WTC11 (cell line): Measurements from ENCODE around the gene CHERP. TPM values are rescaled to one million over a fixed set of nuclear protein-coding genes. Genes with fewer than 3 reads are reported as not detected.

Experiments
- ATAC-seq: fragments of 200-7000 bp; cut with Tn5 transposase; 2 replicates; pipeline ENCODE4 v1.10.0; 2021; ENCODE audit warnings: mild to moderate bottlenecking, moderate library complexity
- CTCF ChIA-PET: fragments of 300-600 bp; sonication (Branson Sonifier 250); formaldehyde crosslinking; loops from one replicate; lab custom pipeline; 2021; ENCODE audit warnings: antibody characterized with exemption; lab: Charles Lee
- POLR2A ChIA-PET: fragments of 350-600 bp; sonication (Branson Sonifier 250); formaldehyde crosslinking; loops from one replicate; lab custom pipeline; 2021; ENCODE audit warnings: antibody characterized with exemption; lab: Charles Lee
- DNase-seq: peaks from one replicate; pipeline ENCODE4 v3.0.0; 2021; ENCODE audit warnings: low spot score
- H3K27ac Mint-ChIP-seq: 2 replicates; pipeline ENCODE4 v1.8.0; 2021; ENCODE audit warnings: mixed read lengths
- H3K27me3 Mint-ChIP-seq: 2 replicates; pipeline ENCODE4 v1.8.0; 2021; ENCODE audit warnings: low read depth, mild to moderate bottlenecking, moderate library complexity, mixed read lengths
- H3K36me3 Mint-ChIP-seq: 2 replicates; pipeline ENCODE4 v1.8.0; 2021; ENCODE audit warnings: mixed read lengths
- H3K4me1 Mint-ChIP-seq: 2 replicates; pipeline ENCODE4 v1.8.0; 2022; ENCODE audit warnings: mixed read lengths
- H3K4me3 Mint-ChIP-seq: 2 replicates; pipeline ENCODE4 v1.8.0; 2021; ENCODE audit warnings: mild to moderate bottlenecking, moderate library complexity, mixed read lengths
- H3K9me3 Mint-ChIP-seq: 2 replicates; pipeline ENCODE4 v1.8.0; 2021; ENCODE audit warnings: mixed read lengths
- ATF1 ChIP-seq: sonication (generic); formaldehyde crosslinking; IDR thresholded peaks from 2 replicates; pipeline ENCODE4 v1.8.1; 2023; ENCODE audit warnings: mild to moderate bottlenecking, moderate library complexity, missing genetic modification reagents
- ATF2 ChIP-seq: sonication (generic); formaldehyde crosslinking; IDR thresholded peaks from 2 replicates; pipeline ENCODE4 v1.8.1; 2022; ENCODE audit warnings: low read depth, missing genetic modification reagents, borderline replicate concordance
- CBFB ChIP-seq: sonication (generic); formaldehyde crosslinking; IDR thresholded peaks from 2 replicates; pipeline ENCODE4 v1.8.1; 2022; ENCODE audit warnings: mild to moderate bottlenecking, low read depth, missing genetic modification reagents
- CTCF ChIP-seq: fragments of 200-600 bp; IDR thresholded peaks from 2 replicates; pipeline ENCODE4 v1.8.0; 2022; ENCODE audit warnings: antibody characterized with exemption
- E2F4 ChIP-seq: sonication (generic); formaldehyde crosslinking; IDR thresholded peaks from 2 replicates; pipeline ENCODE4 v1.8.1; 2022; ENCODE audit warnings: low read depth, mild to moderate bottlenecking, moderate library complexity, missing genetic modification reagents, borderline replicate concordance
- ELF4 ChIP-seq: sonication (generic); formaldehyde crosslinking; IDR thresholded peaks from 2 replicates; pipeline ENCODE4 v1.8.1; 2022; ENCODE audit warnings: low read depth, mild to moderate bottlenecking, moderate library complexity, missing genetic modification reagents
- FOXJ3 ChIP-seq: sonication (generic); formaldehyde crosslinking; IDR thresholded peaks from 2 replicates; pipeline ENCODE4 v1.9.0; 2021; ENCODE audit warnings: missing genetic modification reagents, mild to moderate bottlenecking, borderline replicate concordance
- FOXP4 ChIP-seq: sonication (generic); formaldehyde crosslinking; IDR thresholded peaks from 2 replicates; pipeline ENCODE4 v1.8.0; 2022; ENCODE audit warnings: mild to moderate bottlenecking, missing genetic modification reagents
- NR1H2 ChIP-seq: sonication (generic); formaldehyde crosslinking; IDR thresholded peaks from 2 replicates; pipeline ENCODE4 v1.9.0; 2021; ENCODE audit warnings: mild to moderate bottlenecking, moderate library complexity, missing genetic modification reagents
- NR2C2 ChIP-seq: sonication (generic); formaldehyde crosslinking; IDR thresholded peaks from 2 replicates; pipeline ENCODE4 v1.8.0; 2022; ENCODE audit warnings: mild to moderate bottlenecking, missing genetic modification reagents
- RELA ChIP-seq: sonication (generic); formaldehyde crosslinking; IDR thresholded peaks from 2 replicates; pipeline ENCODE4 v1.8.1; 2022; ENCODE audit warnings: missing genetic modification reagents, mild to moderate bottlenecking, borderline replicate concordance
- RORB ChIP-seq: fragments of 250-450 bp; sonication (Bioruptor Pico); IDR thresholded peaks from 2 replicates; pipeline ENCODE4 v1.9.0; 2021; ENCODE audit warnings: mild to moderate bottlenecking
- SMAD4 ChIP-seq: sonication (generic); formaldehyde crosslinking; IDR thresholded peaks from 2 replicates; pipeline ENCODE4 v1.8.0; 2022; ENCODE audit warnings: mild to moderate bottlenecking, missing genetic modification reagents
- TEAD1 ChIP-seq: sonication (generic); formaldehyde crosslinking; IDR thresholded peaks from 2 replicates; pipeline ENCODE4 v1.8.0; 2022; ENCODE audit warnings: mild to moderate bottlenecking, missing genetic modification reagents
- ZBTB43 ChIP-seq: sonication (generic); formaldehyde crosslinking; IDR thresholded peaks from 2 replicates; pipeline ENCODE4 v1.8.1; 2023; ENCODE audit warnings: mild to moderate bottlenecking, missing genetic modification reagents
- ZNF121 ChIP-seq: sonication (generic); formaldehyde crosslinking; IDR thresholded peaks from 2 replicates; pipeline ENCODE4 v1.8.0; 2023; ENCODE audit warnings: missing genetic modification reagents
- ZNF219 ChIP-seq: sonication (generic); formaldehyde crosslinking; IDR thresholded peaks from 2 replicates; pipeline ENCODE4 v1.8.0; 2023; ENCODE audit warnings: missing genetic modification reagents, mild to moderate bottlenecking, borderline replicate concordance
- ZNF232 ChIP-seq: sonication (generic); formaldehyde crosslinking; IDR thresholded peaks from 2 replicates; pipeline ENCODE4 v1.8.0; 2022; ENCODE audit warnings: mild to moderate bottlenecking, missing genetic modification reagents
- ZNF263 ChIP-seq: sonication (generic); formaldehyde crosslinking; IDR thresholded peaks from 2 replicates; pipeline ENCODE4 v1.8.1; 2022; ENCODE audit warnings: low read depth, mild to moderate bottlenecking, moderate library complexity, missing genetic modification reagents
- ZNF281 ChIP-seq: sonication (generic); formaldehyde crosslinking; IDR thresholded peaks from 2 replicates; pipeline ENCODE4 v1.8.0; 2023; ENCODE audit warnings: mild to moderate bottlenecking, missing genetic modification reagents
- ZNF416 ChIP-seq: fragments of 250-450 bp; sonication (Bioruptor Pico); IDR thresholded peaks from 2 replicates; pipeline ENCODE4 v1.9.0; 2021; ENCODE audit warnings: mild to moderate bottlenecking, inconsistent platforms
- ZSCAN18 ChIP-seq: fragments of 250-450 bp; sonication (Bioruptor Pico); IDR thresholded peaks from 2 replicates; pipeline ENCODE4 v2.1.2; 2022; ENCODE audit warnings: mild to moderate bottlenecking, moderate library complexity
- total RNA-seq: library from RNA; stranded (reverse); gene quantifications from 3 replicates; pipeline ENCODE4 v1.2.3, GENCODE V29; 2021

The CHERP gene
- total RNA-seq, 1 experiment from 2014 or later, result 98.7 TPM

- Mint-ChIP-seq H3K4me3 (no peak overlapping the region), H3K36me3 (peaks cover 60% of the 10 kb centered on the region), H3K4me1 (no peaks in the 10 kb centered on the region), H3K27me3 (no peaks in the 10 kb centered on the region), H3K27ac (no peak overlapping the region), H3K9me3 (no peaks in the 10 kb centered on the region)
- DNase-seq, result peak; percentile 59
- peak; percentile 74 for ATAC-seq
- ChIA-PET POLR2A (interaction anchor here (0.5 kb wide), 1 partner anchor 87 kb away, joined by 3 read pairs; no protein-coding TSS in a partner anchor), CTCF (interaction anchor here (0.6 to 1.7 kb wide), 4 partner anchors 9 to 87 kb away, joined by 3 read pairs; partner anchors contain the start of gene C19orf44)
- no peak for TF ChIP-seq CBFB (CRISPR knock-in tag)
- peak; percentile 41; the same call in 1 of the 2 replicates for TF ChIP-seq CTCF
Measured at GRCh38 chr19:16527971-16528521, 14.2 kb downstream of the CHERP start.

GRCh38 chr19:16527334-16527935 is 14.8 kb downstream of the CHERP start:
- CTCF ChIA-PET, result interaction anchor here (0.6 to 1.7 kb wide), 4 partner anchors 8 to 88 kb away, joined by 3 read pairs; partner anchors contain the start of gene C19orf44

More at GRCh38 chr19:16527334-16527935, 14.8 kb downstream of the CHERP start:
- no peaks in the 10 kb centered on the region for H3K4me1 Mint-ChIP-seq
- no peaks in the 10 kb centered on the region for H3K9me3 Mint-ChIP-seq
- POLR2A ChIA-PET, result interaction anchor here (0.5 to 0.6 kb wide), 2 partner anchors 86 to 139 kb away, joined by 3 read pairs; no protein-coding TSS in a partner anchor
- no peak overlapping the region for H3K4me3 Mint-ChIP-seq
- H3K27ac Mint-ChIP-seq, result no peak overlapping the region
- peaks cover 63% of the 10 kb centered on the region for H3K36me3 Mint-ChIP-seq
- TF ChIP-seq RORB (CRISPR knock-in tag), result no peak
- TF ChIP-seq ZBTB43 (CRISPR knock-in tag), result no peak
- no peak for TF ChIP-seq NR1H2 (CRISPR knock-in tag)
- no peak for TF ChIP-seq ELF4 (CRISPR knock-in tag)
- TF ChIP-seq RELA (CRISPR knock-in tag), result no peak
- TF ChIP-seq TEAD1, result no peak
- TF ChIP-seq ZNF416 (CRISPR knock-in tag), result no peak
- TF ChIP-seq FOXP4 (CRISPR knock-in tag), result no peak
- no peak for TF ChIP-seq FOXJ3 (CRISPR knock-in tag)
- no peak for TF ChIP-seq E2F4
- TF ChIP-seq ZNF281 (CRISPR knock-in tag), result no peak
- TF ChIP-seq ATF2 (CRISPR knock-in tag), result no peak
- TF ChIP-seq SMAD4 (CRISPR knock-in tag), result no peak
- no peak for TF ChIP-seq ZSCAN18 (CRISPR knock-in tag)
- no peak for TF ChIP-seq ZNF219 (CRISPR knock-in tag)
- TF ChIP-seq ZNF232, result no peak
- no peak for TF ChIP-seq ZNF263 (CRISPR knock-in tag)
- TF ChIP-seq ATF1 (CRISPR knock-in tag), result no peak
- TF ChIP-seq NR2C2 (CRISPR knock-in tag), result no peak
- TF ChIP-seq ZNF121 (CRISPR knock-in tag), result no peak
- TF ChIP-seq, all 79 proteins: peak for 0
- no peaks in the 10 kb centered on the region for H3K27me3 Mint-ChIP-seq
- ATAC-seq (no peak), DNase-seq (no peak)
